SK-N-SH treated with all-trans-retinoic acid at 6 μM for 48 hours (cell line): ENCODE results near the gene RAB25.

Source experiments
- ARNTL ChIP-seq: fragments of 450-650 bp; formaldehyde crosslinking; IDR thresholded peaks from 2 replicates; pipeline ENCODE4 v1.5.0; 2020; ENCODE audit warnings: low read depth, mild to moderate bottlenecking, moderate library complexity, borderline replicate concordance
- CREB5 ChIP-seq: fragments of 250-450 bp; sonication (Bioruptor Pico); IDR thresholded peaks from 2 replicates; pipeline ENCODE4 v1.5.1; 2020; ENCODE audit warnings: low read depth, mild to moderate bottlenecking, moderate library complexity
- CSDC2 ChIP-seq: fragments of 250-450 bp; sonication (Bioruptor Pico); IDR thresholded peaks from 2 replicates; pipeline ENCODE4 v1.5.0; 2020; ENCODE audit warnings: mild to moderate bottlenecking, moderate library complexity
- GLIS3 ChIP-seq: fragments of 250-450 bp; sonication (Bioruptor Pico); IDR thresholded peaks from 2 replicates; pipeline ENCODE4 v1.5.0; 2020; ENCODE audit warnings: mild to moderate bottlenecking, moderate library complexity
- PATZ1 ChIP-seq: fragments of 250-450 bp; sonication (Bioruptor Pico); IDR thresholded peaks from 2 replicates; pipeline ENCODE4 v1.8.0; 2020; ENCODE audit warnings: mild to moderate bottlenecking, moderate library complexity, borderline replicate concordance
- PPARA ChIP-seq: fragments of 250-450 bp; sonication (Bioruptor Pico); IDR thresholded peaks from 2 replicates; pipeline ENCODE4 v1.5.0; 2020; ENCODE audit warnings: mild to moderate bottlenecking, borderline replicate concordance
- RARB ChIP-seq: fragments of 250-450 bp; sonication (Bioruptor Pico); IDR thresholded peaks from 2 replicates; pipeline ENCODE4 v1.8.0; 2021; ENCODE audit warnings: mild to moderate bottlenecking, moderate library complexity
- TOX ChIP-seq: fragments of 250-450 bp; sonication (Bioruptor Pico); IDR thresholded peaks from 2 replicates; pipeline ENCODE4 v1.8.0; 2021; ENCODE audit warnings: mild to moderate bottlenecking, moderate library complexity, borderline replicate concordance
- TSHZ2 ChIP-seq: fragments of 250-450 bp; sonication (Bioruptor Pico); IDR thresholded peaks from 2 replicates; pipeline ENCODE4 v1.5.0; 2020; ENCODE audit warnings: mild to moderate bottlenecking, moderate library complexity
- ZFP3 ChIP-seq: fragments of 250-450 bp; sonication (Bioruptor Pico); IDR thresholded peaks from 2 replicates; pipeline ENCODE4 v1.5.0; 2020; ENCODE audit warnings: mild to moderate bottlenecking, moderate library complexity
- ZFP30 ChIP-seq: fragments of 450-650 bp; formaldehyde crosslinking; IDR thresholded peaks from 2 replicates; pipeline ENCODE4 v1.5.0; 2022; ENCODE audit warnings: mild to moderate bottlenecking, moderate library complexity
- ZNF565 ChIP-seq: fragments of 450-650 bp; formaldehyde crosslinking; conservative IDR thresholded peaks from 2 replicates; pipeline ENCODE4 v1.5.0; 2020; ENCODE audit warnings: low read depth, mild to moderate bottlenecking, moderate library complexity
- ZNF70 ChIP-seq: fragments of 450-650 bp; formaldehyde crosslinking; IDR thresholded peaks from 2 replicates; pipeline ENCODE4 v1.5.0; 2020; ENCODE audit warnings: mild to moderate bottlenecking, moderate library complexity
- ZNF8 ChIP-seq: fragments of 450-650 bp; formaldehyde crosslinking; IDR thresholded peaks from 2 replicates; pipeline ENCODE4 v1.5.0; 2020; ENCODE audit warnings: mild to moderate bottlenecking, moderate library complexity

- TF ChIP-seq PPARA (CRISPR knock-in tag) (no peak), CREB5 (CRISPR knock-in tag) (no peak), ZFP3 (CRISPR knock-in tag) (no peak), PATZ1 (CRISPR knock-in tag) (no peak), GLIS3 (CRISPR knock-in tag) (no peak), ZNF70 (CRISPR knock-in tag) (no peak), ZNF8 (no peak), TSHZ2 (CRISPR knock-in tag) (no peak), ZNF565 (no peak), CSDC2 (CRISPR knock-in tag) (no peak), ZFP30 (no peak), TOX (CRISPR knock-in tag) (no peak), ARNTL (CRISPR knock-in tag) (no peak), RARB (CRISPR knock-in tag) (no peak)
These were observed 46.1 kb upstream of the RAB25 start for GRCh38 chr1:156014829-156015228.
